Stimulated activated CD4-positive, alpha-beta T cell treated with anti-CD3 and anti-CD28 coated beads, Interleukin-15, amount 100 ng/mL, for 48 hours (primary cell): ENCODE measurements around the gene TAF11L11.
"Not testable (repeated sequence)": the region's sequence is repeated elsewhere in the genome, so short reads cannot be mapped to it uniquely, and the experiment has no call there.

Experiments used
- DNase-seq, 2 donors: peaks; one replicate each; pipeline ENCODE4 v3.0.0-alpha.2; 2020; ENCODE audit warnings: low read depth in 2 of 2

The TAF11L11 gene

DNA sequence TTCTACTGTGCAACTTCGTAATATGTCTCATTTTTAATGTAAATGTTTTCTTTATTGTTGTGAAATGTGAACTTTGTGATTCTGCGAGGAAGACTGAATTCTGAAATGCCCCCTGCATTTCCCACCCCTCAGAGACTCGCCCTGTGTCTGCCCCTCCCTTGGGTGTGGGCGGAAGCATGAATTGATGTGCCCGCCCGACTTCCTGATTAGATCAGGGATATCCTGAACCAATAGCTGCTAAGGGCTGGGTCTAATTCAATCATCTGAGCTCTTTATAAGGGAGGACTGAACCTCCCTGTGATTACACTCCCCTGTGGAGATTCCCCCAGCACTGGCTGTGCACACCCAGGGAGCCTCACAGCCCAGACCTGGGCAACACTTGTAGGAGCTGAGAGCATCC lies at the start of gene TAF11L11:
TSS of gene TAF11L11 (plus strand) at position 304 of the 400 bp plus-strand sequence.
- not testable (repeated sequence) for DNase-seq

GRCh38 chr5:17585658-17586057 lies 18.3 kb upstream of the TAF11L11 start, which contains the start of gene TAF11L7:
TSS of gene TAF11L7 (minus strand) at chr5:17585758.
- DNase-seq = not testable (repeated sequence)

DNA sequence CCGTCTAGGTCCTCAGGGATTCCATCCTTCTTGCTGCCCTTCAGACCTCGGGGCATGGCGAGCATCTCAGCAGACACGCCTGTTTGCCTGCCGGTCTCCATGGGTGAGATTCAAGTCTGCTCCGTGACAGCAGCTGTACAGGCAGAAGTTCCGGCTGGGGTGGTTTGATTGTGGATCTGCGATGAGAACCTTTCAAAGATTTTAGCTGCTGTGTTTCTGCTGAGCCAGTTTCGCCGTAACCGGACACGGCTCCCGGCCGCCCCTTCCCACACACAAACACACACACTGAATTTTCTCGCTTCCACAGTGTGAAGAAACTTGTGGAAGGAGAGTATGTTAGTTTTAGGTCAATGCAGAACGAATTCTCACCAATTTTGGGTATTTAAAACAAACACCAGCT lies 13.1 kb upstream of the TAF11L11 start, which contains the start of gene TAF11L8:
TSS of gene TAF11L8 (minus strand) at position 101 of the 400 bp plus-strand sequence.
- DNase-seq = not testable (repeated sequence)

- DNase-seq = not testable (repeated sequence)
These were observed 9.7 kb upstream of the TAF11L11 start, which contains the start of gene TAF11L9 for GRCh38 chr5:17594255-17594654. TSS of gene TAF11L9 (minus strand) at chr5:17594394.

DNA sequence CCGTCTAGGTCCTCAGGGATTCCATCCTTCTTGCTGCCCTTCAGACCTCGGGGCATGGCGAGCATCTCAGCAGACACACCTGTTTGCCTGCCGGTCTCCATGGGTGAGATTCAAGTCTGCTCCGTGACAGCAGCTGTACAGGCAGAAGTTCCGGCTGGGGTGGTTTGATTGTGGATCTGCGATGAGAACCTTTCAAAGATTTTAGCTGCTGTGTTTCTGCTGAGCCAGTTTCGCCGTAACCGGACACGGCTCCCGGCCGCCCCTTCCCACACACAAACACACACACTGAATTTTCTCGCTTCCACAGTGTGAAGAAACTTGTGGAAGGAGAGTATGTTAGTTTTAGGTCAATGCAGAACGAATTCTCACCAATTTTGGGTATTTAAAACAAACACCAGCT lies 6.3 kb upstream of the TAF11L11 start, which contains the start of gene TAF11L10:
TSS of gene TAF11L10 (minus strand) at position 101 of the 400 bp plus-strand sequence.
- DNase-seq = not testable (repeated sequence)

GRCh38 chr5:17604951-17605350 lies 968 bp downstream of the TAF11L11 start:
- no peak for DNase-seq

GRCh38 chr5:17607461-17607860 lies 3.5 kb downstream of the TAF11L11 start:
- not testable (repeated sequence) for DNase-seq

GRCh38 chr5:17610092-17610491 lies 6.1 kb downstream of the TAF11L11 start, which contains the start of gene TAF11L12:
TSS of gene TAF11L12 (plus strand) at chr5:17610392.
- not testable (repeated sequence) for DNase-seq

DNA sequence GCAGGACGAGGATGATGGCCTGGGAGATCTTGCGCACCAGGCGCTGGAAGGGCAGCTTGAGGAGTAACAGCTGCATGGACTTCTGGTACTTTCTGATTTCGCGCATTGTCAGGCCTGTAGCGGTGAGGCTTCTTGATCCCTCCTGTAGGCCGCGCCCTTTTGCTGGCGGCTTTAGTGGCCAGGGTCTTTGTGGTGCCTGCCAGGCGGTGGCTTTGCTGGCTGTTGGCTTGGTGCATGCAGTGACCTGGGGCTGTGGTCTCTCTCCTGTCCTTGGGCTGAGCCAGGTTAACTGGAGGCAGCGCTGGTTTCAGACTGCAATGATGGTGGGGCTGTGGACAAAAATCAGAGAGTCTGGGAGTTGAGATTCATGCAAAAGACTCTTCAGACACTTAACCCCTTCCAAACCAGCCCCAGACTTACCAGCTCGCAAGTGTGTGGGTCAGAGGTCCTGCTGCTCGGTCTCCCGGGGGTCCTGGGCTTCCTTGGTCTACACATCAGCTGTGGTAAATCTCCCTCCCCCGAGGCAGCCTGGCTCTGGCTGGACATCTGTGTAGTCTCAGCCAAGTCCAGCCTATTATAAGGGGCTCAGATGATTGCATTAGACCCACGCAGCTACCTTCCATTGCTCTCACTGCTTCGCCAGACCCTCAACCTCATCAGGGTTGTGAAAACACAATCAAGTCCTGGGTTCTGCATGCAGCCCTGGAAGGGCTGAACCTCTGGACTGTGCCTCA lies 11.1 kb downstream of the TAF11L11 start:
- no peak for DNase-seq

DNA sequence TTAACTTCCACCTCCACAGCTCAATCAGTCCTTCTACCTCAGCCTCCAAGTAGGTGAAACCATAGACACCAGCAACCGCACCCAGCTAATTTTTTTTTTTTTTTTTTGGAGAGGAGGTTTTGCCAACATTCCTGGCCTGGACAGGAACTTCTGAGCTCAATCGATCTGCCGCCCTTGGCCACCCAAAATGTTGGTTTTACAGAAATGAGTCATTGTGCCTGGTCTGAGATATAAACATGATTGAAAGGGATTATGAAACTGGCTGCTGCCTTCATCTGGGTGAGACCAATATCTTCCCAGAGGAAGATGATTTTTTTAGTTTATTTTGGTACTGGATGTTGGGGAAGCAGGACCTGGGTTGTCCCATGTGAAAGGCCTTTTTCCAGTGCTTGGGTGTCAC lies 15.4 kb downstream of the TAF11L11 start:
- no peak for DNase-seq

- no peak for DNase-seq
These were observed 16.6 kb downstream of the TAF11L11 start for GRCh38 chr5:17620627-17621026.

GRCh38 chr5:17625686-17626085 lies 21.7 kb downstream of the TAF11L11 start:
- no peak for DNase-seq

DNA sequence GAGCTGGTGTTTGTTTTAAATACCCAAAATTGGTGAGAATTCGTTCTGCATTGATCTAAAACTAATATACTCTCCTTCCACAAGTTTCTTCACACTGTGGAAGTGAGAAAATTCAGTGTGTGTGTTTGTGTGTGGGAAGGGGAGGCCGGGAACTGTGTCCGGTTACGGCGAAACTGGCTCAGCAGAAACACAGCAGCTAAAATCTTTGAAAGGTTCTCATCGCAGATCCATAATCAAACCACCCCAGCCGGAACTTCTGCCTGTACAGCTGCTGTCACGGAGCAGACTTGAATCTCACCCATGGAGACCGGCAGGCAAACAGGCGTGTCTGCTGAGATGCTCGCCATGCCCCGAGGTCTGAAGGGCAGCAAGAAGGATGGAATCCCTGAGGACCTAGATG lies 27.8 kb downstream of the TAF11L11 start, which contains the start of gene TAF11L13:
TSS of gene TAF11L13 (plus strand) at position 301 of the 400 bp plus-strand sequence.
- not testable (repeated sequence) for DNase-seq

DNA sequence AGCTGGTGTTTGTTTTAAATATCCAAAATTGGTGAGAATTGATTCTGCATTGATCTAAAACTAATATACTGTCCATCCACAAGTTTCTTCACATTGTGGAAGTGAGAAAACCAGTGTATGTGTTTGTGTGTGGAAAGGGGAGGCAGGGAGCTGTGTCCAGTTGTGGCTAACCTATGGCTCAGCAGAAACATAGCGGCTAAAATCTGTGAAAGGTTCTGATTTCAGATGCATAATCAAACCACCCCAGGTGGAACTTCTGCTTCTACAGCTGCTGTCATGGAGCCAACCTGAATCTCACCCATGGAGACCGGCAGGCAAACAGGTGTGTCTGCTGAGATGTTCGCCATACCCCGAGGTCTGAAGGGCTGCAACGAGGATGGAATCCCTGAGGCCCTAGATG lies 30.2 kb downstream of the TAF11L11 start, which contains the start of gene TAF11L14:
TSS of gene TAF11L14 (plus strand) at position 301 of the 400 bp plus-strand sequence.
- no peak for DNase-seq

GRCh38 chr5:17649232-17649631 lies 45.2 kb downstream of the TAF11L11 start:
- DNase-seq = not testable (repeated sequence)

GRCh38 chr5:17655201-17655759 lies 51.3 kb downstream of the TAF11L11 start:
- not testable (repeated sequence) for DNase-seq
